HG03025 (cell line): ENCODE measurements around the gene RPL29.

ENCODE experiments used
- ATAC-seq: cut with Tn5 transposase; IDR thresholded peaks from one replicate; pipeline ENCODE4 v1.9.1; 2021; ENCODE audit warnings: mild to moderate bottlenecking, moderate library complexity; ENCODE audit not compliant: unreplicated experiment, low FRiP score

RPL29 gene

DNA sequence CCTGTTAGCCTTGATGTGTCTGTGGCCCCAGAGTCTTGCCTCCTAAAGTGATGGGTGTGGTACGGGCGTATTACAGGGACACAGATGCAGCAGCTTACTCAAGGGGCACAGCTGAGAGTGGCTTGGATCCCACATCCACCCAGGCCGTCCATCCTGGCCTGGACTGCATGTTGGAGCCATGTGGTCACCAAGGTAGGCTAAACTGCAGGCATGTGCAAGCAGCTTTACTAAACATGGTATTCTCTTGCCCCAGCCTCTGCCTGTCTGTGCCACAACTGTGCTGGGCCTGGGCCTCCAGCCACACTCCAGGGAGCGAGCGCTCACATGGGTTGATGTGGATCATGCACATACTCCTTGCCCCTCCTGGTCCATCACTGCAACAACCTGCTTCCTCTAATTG is 46.6 kb downstream of the RPL29 start:
- ATAC-seq: no peak

DNA sequence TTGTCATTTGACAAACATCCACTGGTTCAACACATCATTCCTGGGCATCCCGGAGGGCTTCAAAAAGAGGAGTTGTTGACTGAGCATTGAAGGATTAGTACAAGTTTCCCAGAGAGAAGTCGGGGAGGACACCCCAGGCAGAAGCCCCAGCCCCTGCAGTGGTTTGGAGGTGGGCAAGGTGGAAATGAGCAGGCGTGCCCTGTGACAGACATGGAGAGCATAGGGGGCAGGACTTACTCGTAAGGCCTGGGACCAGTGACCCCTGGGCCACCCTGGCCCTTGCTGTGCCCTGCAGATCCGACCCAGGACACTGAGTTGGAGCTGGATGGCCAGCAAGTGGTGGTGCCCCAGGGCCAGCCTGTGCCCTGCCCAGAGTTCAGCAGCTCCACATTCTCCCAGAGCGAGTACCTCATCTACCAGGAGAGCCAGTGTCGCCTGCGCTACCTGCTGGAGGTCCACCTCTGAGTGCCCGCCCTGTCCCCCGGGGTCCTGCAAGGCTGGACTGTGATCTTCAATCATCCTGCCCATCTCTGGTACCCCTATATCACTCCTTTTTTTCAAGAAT is 47.6 kb downstream of the RPL29 start:
- no peak for ATAC-seq

DNA sequence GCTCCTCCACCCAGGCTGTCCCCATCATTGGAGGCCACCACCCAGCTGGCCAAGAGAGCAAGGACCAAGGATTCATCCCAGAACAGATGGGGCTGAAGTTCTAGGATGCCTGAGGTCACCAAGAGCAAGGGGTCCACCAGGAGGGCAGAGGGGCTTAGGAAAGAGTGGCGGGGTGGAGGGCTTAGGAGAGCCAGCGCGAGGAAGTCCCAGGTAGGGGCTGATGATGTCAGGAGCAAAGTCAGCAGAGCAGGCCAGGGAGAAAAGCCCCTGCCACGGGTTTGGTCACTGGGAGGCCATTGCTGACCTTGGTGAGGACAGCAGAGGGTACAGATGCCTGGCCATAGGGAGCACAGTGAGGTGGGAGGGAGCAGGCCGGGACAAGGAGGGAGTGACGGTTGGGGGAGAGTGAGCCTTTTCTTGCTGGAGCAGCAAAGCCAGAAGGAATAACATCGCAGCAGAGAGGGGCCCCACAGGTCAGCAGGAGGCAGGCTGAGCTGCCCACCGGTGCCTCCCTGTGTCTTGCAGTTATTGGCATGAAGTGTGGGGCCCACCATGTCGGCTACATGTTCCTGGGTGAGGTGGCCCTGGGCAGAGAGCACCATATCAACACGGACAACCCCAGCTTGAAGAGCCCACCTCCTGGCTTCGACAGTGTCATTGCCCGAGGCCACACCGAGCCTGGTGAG is 48.3 kb downstream of the RPL29 start:
- ATAC-seq: no peak

DNA sequence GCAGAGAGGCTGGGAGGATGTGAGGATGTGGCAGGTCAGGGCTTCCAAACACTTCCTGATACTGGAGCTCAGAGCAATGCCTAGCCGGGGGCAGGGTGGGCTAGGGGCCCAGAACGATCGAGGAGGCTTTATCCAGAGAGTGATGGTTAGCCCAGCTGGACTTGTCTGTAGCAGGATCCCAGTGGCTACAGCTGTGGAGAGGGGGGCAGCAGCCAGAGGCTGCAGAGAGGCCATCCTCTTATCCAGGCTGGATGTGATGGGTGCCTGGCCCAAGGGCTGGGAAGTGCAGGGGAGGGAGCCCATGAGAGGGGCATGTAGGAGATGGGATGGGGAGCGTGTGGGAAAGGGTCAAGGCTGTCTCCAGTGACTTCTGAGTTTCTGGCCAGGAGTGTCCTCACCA is 48.9 kb downstream of the RPL29 start:
- ATAC-seq: no peak

DNA sequence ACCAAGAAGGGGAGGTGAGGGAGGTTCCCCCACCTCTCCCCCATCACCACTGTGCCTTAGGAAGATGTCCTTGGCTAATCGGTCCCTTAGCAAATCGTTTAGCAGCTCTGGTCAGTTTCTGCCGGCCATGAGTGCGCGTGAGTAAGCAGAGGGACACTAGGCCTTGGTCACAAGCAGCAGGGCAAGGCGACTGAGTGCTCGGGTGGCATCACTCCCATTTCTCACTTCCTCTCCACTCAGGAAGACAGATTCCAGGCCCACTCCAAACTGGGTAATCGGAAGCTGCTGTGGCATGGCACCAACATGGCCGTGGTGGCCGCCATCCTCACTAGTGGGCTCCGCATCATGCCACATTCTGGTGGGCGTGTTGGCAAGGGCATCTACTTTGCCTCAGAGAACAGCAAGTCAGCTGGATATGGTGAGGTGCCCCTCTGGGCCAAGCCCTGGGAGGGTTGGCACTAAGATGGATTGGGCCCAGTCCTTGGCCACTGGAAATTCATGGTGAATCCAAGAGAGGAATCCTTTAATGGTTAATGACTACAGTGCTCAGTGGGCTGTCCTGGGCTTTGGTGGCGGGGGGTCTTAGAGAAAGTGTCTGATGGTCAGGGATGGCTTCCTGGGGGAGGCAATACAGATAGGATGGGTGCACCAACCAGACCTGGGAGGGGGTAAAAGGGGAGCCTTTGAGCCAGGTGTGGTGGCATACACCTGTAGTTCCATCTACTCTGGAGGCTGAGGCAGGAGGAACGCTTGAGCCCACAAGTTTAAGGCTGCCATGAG is 49.6 kb downstream of the RPL29 start:
- ATAC-seq: no peak

DNA sequence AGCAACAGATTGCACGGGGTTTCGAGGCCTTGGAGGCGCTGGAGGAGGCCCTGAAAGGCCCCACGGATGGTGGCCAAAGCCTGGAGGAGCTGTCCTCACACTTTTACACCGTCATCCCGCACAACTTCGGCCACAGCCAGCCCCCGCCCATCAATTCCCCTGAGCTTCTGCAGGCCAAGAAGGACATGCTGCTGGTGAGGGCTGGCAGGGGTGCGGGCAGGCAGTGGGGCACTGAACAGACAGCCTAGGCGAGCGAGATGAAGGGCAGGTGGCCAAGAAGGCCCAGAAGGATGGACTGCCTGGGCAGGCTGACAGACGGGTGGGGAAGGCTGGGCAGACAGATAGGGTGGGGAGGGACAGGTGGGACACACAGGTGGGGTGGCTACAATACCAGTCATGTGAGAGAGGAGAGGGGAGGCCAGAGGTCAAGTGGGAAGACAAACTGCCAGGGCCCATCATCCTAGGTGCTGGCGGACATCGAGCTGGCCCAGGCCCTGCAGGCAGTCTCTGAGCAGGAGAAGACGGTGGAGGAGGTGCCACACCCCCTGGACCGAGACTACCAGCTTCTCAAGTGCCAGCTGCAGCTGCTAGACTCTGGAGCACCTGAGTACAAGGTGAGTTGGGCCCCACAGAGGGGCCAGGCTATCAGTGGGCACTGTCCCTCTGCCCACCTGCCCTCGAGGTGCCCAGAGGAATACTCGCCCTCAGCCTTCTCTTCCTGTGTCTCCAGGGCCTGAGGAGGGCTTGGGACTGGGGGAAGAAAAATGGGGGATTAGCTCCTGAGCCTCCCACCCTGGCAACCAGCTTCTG is 50.5 kb downstream of the RPL29 start:
- ATAC-seq: no peak

DNA sequence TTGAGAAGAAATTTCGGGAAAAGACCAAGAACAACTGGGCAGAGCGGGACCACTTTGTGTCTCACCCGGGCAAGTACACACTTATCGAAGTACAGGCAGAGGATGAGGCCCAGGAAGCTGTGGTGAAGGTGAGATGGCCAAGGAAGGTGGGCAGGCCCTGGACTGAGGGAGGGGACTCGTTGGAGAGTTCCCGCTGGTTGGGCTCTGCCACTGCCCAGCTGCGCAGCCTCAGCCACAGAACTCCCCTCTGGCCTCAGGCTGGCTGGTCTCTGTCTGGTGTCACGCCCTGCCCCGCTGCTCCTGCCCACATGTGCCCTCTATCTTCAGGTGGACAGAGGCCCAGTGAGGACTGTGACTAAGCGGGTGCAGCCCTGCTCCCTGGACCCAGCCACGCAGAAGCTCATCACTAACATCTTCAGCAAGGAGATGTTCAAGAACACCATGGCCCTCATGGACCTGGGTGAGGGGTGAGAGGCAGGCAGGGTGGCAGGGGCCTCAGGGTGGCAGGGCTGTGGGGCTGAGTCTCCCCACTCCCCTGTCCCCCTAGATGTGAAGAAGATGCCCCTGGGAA is 51.2 kb downstream of the RPL29 start:
- ATAC-seq: no peak
